Activated CD8-positive, alpha-beta memory T cell treated with anti-CD3 and anti-CD28 coated beads for 36 hours (primary cell): ENCODE measurements around the gene PROSER2. TPM values are rescaled to one million over a fixed set of nuclear protein-coding genes. Genes with fewer than 3 reads are reported as not detected.

Experiments
- CTCF ChIA-PET: fragments of 350-600 bp; sonication (Branson Sonifier 250); formaldehyde crosslinking; loops from one replicate; lab custom pipeline; 2021; ENCODE audit warnings: antibody characterized with exemption; lab: Charles Lee
- POLR2A ChIA-PET: fragments of 350-600 bp; sonication (Branson Sonifier 250); formaldehyde crosslinking; loops from one replicate; lab custom pipeline; 2021; ENCODE audit warnings: antibody characterized with exemption; lab: Charles Lee
- total RNA-seq, 2 experiments: library from RNA; stranded (reverse); gene quantifications; one replicate each; pipeline ENCODE4 v1.2.3, GENCODE V29; 2021

Gene PROSER2
- total RNA-seq, 2 experiments from 2014 or later = 1.4 to 1.6 TPM

DNA sequence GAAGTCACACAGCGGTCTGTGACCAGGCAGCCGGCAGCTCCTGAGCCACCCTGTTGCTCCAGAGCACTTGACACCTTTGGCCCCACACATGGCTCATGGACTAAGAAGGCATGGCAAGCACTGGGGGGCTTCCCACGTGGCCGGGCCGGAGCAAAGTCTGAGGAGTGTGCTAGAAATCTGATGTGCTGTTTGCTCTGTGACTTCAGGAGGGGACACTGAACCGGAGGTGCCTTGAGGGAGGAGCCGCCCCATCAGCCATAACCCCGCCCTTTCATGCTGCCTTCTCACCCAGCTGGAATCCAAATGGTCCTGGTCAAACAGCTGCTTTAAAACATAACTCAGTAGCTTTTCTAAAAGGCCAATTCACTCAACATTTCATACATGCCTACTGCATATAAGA lies 33.5 kb downstream of the PROSER2 start:
- ChIA-PET CTCF (no interaction called here), POLR2A (no interaction called here)

DNA sequence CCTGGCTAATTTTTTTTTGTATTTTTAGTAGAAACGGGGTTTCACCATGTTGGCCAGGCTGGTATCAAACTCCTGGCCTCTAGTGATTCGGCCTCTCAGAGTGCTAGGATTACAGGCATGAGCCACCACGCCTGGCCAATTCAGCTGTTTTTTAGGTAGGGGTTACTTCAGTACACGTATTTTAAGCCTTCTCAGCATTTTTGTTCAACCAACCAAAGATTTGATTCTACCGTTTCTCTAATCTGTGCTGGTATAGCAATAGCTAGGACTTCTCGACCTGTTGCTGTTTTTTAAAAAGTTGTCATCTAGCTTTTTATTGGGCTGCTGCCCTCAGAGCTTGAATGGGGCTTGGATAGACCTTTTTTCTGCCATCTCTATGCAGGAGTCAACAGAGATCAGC lies 34.9 kb downstream of the PROSER2 start:
- POLR2A ChIA-PET = no interaction called here
- CTCF ChIA-PET = no interaction called here

DNA sequence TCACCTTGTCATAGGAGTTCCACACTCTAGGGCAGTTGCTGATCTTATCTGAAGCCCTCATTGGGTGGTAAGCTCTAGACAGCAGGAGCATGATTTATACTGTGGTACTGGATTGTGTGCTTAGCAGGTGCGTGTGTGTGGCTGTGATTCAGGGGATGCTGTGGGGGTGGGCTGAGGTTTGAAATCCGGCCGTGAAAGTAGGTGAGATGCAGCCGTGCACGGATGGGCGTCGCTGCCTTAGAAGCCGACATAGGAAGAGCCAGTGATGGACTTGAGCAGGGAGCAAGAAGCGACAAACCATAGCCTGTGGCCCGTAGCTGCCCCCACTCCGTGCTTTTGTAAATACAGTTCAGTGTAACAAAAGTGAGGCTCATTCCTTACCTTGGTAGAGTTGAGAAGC lies 38.2 kb downstream of the PROSER2 start:
- CTCF ChIA-PET = no interaction called here
- POLR2A ChIA-PET = no interaction called here

DNA sequence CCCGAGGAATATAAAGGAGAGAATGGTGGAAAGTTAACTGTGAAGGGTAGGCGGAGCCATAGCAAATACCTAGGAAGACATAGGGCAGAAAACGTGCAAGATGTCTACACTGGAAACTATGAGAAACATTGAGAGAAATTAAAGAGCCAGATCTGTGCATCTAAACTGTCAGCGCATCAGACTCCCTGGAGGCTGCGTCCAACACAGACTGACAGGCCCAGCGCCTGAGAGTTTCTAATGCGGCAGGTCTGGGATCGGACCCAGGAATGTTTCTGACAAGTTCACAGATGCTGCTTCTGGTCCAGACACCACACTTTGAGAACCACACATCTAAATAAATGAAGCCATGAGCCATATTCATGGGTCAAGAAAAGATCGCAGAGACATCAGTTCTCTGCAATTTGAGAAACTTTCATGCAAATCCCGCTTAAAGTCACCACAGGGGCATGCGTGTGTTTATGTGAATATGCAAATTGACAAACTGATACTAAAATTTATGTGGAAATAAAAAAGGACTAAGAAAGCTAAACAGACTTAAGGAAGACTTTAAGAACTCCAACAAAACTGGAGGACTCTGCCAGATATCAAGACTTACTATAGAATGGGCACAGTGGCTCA lies 38.8 kb downstream of the PROSER2 start:
- ChIA-PET CTCF (no interaction called here), POLR2A (no interaction called here)

DNA sequence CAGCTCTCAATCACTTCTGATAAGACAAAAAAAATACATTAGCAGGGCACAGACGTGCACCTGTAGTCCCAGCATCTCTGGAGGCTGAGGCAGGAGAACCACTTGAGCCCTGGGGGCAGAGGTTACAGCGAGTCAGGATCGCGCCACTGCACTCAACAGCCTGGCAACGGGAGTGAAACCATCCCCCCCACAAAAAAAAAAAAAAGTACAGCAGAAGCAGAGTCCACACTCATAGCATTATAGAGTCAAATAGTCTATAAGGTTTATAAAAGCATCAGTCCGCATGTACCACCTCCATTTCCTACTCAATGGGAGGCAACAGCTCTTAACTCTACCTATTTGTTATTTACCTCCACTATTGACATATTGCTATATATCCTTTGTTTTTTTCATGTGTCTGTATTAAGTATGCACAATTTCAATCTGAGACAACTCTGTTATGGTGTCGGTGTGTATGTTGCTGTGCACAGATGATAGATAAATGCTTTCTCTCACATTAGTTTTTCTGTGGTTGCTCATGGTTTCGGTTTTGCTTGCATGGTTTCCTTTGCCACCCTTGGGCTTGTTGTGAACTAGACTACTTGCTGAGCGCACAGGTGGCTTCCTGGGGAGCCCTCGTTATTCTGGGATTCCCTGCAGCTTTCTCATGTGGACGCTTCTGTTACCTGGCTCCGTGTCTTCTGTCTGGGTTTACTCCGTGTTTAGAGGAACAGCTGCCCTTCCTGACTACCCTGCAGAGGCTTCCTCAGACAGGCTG lies 40.4 kb downstream of the PROSER2 start:
- POLR2A ChIA-PET = interaction anchor here (0.7 kb wide), 2 partner anchors 39 to 245 kb away, joined by 4 to 5 read pairs; no protein-coding TSS in a partner anchor
- CTCF ChIA-PET = interaction anchor here (0.6 kb wide), 1 partner anchor 9 kb away, joined by 3 read pairs; no protein-coding TSS in a partner anchor

DNA sequence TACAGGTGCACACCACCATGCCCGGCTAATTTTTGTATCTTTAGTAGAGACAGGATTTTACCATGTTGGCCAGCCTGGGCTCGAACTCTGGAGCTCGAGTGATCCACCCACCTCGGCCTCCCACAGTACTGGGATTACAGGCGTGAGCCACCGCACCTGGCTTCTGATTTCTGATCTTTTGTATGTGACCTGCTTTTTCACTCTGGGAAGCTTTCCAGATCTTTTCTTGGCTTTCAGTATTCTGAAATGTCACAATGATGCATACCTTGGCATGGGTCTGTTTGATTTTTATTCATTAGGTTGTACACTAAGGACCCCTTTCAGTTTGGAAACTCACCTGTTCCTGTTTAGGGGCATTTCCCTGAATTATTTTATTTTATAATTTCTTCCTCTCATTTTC lies 41.6 kb downstream of the PROSER2 start:
- ChIA-PET POLR2A (no interaction called here), CTCF (no interaction called here)

DNA sequence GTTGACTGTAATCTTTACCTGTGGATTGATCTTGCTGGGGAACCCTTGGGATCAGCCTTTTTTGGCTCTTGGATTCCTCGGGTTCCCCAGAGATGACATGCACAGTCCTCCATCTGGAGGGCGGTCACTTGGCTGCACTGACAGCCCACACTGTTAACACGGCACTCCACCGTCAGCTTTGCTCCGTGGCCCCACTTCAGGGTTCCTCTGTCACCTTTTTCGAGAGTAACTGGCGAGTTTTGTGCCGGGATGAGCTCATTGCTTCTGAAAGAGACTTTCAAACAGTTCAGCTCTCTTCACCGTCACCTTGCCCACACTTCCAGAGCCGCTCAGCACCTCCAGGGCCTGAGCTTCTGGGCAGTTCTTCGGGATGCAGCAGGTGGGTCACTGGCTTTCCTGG lies 42.4 kb downstream of the PROSER2 start:
- POLR2A ChIA-PET = no interaction called here
- CTCF ChIA-PET = interaction anchor here (0.6 kb wide), 1 partner anchor 188 kb away, joined by 4 read pairs; no protein-coding TSS in a partner anchor

DNA sequence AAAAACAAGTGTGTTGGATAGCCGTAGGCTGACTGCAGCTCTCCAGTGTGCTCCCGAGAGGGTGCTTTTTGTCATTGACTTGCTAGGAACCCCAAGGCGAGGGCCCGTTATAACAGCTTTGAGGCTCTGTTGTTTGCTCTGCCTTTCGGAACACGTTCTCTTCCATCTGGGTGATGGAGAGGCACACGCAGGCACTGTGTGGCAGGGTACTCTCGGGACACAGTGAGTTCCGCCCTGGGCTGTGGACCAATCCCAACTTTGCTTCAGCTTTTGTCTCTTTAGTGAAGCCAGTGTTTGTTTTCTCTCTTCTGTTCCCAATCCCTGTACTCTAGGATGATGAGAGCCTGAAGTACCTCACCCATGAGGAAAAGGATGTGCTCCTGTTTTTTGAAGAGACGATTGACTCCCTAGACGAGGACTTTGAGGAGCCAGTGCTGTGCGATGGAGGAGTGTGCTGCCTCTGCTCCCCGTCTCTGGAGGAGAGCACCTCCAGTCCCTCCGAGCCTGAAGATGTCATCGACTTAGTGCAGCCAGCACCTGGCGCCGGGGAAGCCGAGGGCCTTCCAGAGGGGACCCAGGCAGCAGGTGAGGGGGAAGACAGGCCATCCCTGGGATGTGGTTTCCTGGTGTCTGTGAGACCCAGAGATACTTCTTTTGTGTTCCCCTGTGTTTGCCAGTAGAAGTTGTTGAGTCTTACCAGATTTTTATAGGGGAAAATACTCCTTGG lies 43.2 kb downstream of the PROSER2 start:
- ChIA-PET CTCF (no interaction called here), POLR2A (no interaction called here)

DNA sequence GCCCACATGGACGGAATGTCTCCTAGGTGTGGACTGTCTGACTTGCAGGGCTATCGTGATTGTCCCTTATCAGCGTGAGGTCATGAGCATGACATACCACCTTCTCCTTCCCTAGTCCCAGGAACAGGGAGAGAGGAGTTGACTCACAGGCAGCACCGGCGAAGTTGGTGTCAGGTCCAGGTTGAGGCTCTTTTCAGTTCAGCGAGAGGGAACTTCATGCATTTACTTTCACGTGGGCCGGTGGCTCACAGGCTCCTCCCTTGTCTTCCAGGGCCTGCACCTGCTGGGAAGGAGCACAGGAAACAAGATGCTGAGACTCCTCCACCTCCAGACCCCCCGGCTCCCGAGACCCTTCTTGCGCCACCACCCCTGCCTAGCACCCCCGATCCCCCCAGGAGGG lies 46.1 kb downstream of the PROSER2 start:
- CTCF ChIA-PET = no interaction called here
- POLR2A ChIA-PET = no interaction called here

DNA sequence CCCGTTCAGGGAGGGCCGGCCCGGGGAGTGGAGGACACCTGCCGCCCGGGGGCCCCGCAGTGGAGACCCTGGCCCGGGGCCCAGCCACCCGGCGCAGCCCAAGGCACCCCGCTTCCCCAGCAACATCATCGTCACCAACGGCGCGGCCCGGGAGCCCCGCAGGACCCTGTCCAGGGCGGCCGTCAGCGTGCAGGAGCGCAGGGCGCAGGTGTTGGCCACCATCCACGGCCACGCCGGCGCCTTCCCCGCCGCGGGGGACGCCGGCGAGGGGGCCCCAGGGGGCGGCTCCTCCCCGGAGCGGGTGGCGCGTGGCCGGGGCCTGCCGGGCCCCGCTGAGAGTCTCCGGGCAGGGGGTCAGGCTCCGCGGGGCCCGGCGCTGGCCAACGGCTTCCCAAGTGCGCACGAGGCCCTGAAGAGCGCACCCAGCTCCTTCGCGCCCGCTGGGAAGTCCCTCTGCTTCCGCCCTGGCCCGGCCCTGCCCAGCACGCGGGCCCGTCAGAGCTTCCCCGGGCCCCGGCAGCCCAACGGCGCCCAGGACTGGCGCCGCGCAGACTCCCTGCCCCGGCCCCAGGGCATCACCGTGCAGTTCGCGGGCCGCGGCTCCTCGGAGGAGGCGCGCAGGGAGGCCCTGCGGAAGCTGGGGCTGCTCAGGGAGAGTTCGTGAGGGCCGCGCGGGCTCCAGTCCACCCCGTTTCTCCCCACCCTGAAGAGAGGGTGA lies 46.7 kb downstream of the PROSER2 start:
- ChIA-PET POLR2A (no interaction called here), CTCF (no interaction called here)

DNA sequence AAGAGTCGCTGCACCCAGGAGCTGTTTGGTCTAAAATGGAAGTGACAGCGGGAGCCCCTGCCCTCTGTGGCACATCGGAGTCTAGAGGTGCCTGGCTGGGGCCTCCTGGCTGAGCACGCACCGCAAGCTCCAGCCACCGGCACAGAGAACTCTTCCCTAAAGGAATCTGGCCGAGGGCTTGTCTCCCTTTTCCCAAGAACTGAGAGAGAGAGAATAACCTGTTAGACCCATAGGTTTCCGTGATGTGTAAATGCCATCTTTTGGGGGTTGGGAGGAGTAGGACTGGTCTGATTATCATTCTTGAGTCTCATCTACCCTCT lies 47.3 kb downstream of the PROSER2 start:
- ChIA-PET POLR2A (no interaction called here), CTCF (no interaction called here)

DNA sequence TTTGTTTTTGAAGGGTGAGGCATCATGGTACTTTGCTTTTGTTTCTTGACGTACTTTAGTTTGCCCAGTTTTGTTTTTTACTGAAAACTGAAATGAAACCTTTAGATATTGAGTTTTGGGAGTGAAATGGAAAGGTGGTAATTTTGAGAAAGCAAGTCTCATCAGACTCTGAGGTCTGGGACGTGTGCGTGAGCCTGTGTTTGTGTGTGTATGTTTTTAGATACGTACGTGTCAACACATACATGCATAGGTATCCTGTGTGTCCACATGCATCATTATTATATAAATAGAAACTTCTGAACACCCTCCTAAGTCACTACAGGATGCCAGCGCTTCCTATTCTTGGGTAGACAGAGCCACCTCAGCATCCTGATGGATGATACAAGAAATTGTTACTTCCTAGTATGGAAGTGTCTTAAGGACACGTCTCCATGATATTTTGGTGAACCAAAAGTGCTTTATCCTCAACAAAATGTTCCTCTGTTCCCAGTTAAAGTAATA lies 47.8 kb downstream of the PROSER2 start:
- ChIA-PET POLR2A (no interaction called here), CTCF (no interaction called here)

DNA sequence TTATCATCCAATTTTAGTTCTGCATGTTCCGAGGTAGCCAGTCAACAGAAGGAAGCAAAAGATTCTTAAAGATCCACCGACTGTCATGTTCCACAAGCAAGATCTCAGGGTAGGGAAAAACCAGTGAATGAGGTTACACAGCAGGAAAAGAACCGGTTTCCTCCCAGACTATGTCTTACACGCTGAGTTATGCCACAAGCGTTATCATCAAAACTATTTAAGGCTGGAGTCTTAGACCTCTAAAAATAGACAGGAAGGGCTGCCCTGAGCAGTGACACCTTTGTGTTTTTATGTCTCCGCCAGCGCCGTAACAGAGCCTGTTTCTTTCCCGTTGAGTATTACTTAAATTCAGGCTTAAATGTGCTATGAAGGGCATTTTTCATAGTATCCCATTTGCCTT lies 48.3 kb downstream of the PROSER2 start:
- ChIA-PET CTCF (no interaction called here), POLR2A (no interaction called here)

DNA sequence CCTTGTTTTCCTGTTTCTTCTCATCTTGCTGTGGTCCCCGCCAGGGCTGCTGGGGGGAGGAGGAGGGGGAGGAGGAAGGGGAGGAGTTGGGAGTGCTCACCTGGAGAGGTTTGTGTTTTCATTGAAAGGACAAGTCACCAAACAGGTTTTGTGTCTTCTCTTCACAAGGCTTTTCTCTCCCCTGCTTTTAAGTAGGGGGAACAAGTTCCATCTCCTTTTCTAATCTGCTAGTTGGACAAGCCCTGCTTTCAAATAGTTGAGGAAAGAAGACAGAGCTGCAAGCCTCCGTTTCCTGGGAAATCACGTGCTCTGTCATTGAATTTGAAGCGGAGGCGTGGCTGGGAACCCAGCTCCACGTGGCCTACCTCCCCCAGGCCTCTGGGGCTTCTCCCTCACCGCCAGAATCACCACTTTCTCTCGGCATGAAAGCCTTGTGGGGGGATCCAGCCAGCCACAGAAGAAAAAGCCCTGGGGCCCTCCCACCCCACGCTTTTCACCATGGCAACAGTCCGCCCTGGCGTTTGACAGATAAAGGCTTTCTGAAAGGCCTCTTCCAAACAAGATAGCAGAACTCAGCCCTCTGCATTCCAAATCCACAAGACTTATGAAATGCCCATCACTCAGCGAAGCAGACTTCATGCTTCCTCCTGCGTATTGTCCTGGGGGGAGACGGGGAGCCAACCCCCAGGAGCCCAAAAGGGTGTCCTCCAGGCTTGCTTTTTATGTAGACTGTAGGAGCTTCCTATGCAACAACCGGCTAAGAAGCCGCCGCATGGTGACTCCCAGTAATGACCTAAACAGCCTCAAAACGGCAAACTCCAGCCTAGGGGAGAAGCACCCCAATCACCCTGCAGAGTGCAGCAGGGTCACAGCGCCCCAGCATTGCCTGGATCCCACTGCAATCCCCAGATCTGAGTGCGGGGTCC lies 51.7 kb downstream of the PROSER2 start:
- ChIA-PET POLR2A (no interaction called here), CTCF (no interaction called here)

DNA sequence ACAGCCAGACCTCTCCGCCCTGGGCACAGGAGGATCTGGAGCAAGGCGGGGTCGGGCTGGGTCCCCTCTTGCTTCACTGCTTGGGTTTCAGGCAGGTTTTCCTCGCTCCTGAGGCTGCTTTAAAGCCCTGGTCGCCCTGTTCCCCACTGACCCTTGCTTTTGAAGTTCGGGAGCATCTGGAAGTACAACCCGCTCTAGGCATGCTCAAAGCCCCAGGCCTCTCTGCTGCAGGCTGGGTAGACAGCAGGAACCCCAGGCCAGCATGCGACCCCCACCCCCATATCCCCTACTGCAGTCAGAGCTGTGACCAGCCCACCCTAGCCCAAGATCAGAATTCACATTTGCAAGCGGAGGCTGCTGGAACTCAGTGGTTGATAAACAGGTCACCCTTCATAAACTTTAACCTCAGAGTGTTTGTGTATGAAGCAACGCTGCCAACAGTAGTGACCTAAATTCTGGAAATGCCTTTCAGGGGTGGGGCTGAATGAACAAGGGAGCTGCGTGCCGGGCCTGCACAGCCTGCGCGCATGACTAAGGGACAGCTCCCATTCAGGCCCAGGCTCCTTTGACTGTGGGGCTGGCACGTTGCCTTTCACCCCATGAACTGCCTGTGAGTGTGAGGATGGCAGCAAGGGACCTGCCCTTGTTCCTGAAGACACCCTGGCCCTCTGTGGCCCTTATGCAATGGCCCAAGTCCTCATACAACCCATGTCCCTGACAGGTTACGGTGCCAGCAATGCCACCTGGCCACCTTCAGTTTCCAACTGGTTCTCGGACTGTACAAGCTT lies 52.5 kb downstream of the PROSER2 start:
- ChIA-PET CTCF (no interaction called here), POLR2A (no interaction called here)

DNA sequence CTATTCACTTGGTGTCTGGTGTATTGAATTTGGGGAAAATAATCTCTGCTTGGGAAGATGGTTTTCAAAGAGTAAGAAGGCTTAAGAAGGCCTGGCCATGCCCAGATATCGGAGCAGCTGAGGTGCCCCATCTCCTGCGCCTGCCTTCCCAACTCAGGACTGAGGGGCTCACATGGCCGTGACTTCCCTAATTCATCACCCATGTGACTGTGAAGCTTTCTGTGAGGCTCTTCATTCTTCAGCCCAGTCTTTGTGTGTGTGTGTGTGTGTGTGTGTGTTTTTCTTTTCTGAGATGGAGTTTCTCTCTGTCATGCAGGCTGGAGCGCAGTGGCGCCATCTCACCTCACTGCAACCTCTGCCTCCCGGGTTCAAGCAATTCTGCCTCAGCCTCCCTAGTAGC lies 53.2 kb downstream of the PROSER2 start:
- POLR2A ChIA-PET = no interaction called here

DNA sequence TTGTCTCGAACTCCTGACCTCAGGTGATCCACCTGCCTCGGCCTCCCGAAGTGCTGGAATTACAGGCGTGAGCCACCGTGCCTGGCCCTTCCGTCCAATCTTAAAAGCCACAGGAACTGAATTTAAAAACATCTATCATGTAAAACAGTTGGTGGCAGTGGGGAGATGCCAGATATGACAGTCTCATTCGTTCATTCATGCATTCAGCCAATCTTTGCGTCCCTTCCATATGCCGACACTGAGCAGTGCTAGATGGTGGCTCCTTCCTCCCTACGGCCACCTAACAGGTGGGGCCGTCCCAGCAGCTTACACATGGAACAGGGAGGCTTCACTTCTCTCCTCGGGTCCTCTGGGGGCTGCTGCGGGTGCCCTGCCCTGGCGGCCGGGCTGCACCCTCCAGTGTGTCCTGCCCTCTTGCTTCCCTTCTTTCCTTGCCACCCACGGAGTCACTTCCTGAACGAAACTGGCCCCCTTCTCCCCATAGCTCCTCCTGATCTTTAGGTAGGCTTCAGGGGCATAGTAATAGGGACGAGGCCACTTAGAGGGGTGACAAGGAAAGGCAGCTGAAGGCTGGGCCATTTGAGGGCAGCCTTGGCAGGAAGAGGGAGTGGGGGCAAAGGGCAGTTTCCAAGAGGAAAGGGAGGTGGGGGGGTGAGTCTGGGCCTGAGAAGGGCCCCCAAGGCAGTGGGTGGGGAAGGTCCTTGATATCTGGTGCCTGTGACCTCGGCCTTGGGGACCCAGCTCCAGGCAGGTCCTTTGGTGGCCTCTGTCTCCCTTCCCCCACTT lies 53.8 kb downstream of the PROSER2 start:
- CTCF ChIA-PET = no interaction called here
- POLR2A ChIA-PET = no interaction called here

More for the DNA sequence above, 53.2 kb downstream of the PROSER2 start:
- CTCF ChIA-PET = no interaction called here

DNA sequence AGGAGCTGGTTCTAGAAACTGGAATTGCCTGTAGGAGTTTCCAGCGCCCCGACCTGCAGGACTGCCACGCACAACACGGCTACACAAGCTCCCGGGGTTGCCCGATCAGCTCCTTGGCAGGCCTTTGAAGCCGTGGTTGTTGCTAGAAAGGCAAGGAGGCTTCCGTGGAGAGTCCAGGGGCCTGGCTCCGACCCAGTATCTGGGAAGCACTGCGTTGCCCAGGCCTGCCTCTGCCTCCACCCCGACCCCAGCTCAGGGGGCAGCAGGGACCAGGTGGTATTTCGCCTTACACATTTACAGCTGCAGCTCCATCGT lies 54.4 kb downstream of the PROSER2 start:
- ChIA-PET POLR2A (no interaction called here), CTCF (no interaction called here)
